GM12865 (cell line): ENCODE data around the gene GNAS-AS1.

Experiments
- DNase-seq: peaks from one replicate; pipeline ENCODE4 v3.0.0; 2010; ENCODE audit warnings: low read depth
- H3K4me3 ChIP-seq: 2 replicates; pipeline ENCODE4 v1.5.1; 2011; ENCODE audit warnings: mild to moderate bottlenecking, low read depth, low read length, control low read depth
- TF ChIP-seq, protein P1 (sequence below): IDR thresholded peaks from 2 replicates; pipeline ENCODE4 v1.5.1; 2011; ENCODE audit warnings: low read length, control low read depth, low read depth, inconsistent platforms; ENCODE audit not compliant: insufficient read depth; ENCODE audit errors: missing control alignments

The GNAS-AS1 gene

DNA sequence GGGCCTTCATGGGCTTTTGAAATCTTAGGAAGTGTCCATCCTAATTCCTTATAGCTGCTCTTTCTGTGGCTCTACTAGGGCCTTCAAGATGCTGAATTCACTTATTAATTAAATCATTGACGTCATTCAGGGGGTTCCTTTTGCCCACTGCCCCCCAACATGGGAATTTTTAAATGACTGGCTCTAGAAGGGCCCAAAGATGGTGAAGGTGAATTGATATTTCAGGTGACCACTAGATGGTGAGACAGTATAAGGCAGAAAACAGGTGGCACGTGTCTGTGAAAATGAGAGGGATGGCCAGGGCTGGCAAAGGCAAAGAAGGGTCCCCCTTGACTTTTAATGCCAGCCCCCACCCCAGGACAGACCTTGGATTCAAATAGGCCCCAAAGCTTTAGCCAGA lies 13.6 kb upstream of the GNAS-AS1 start:
- TF ChIP-seq, protein P1, sequence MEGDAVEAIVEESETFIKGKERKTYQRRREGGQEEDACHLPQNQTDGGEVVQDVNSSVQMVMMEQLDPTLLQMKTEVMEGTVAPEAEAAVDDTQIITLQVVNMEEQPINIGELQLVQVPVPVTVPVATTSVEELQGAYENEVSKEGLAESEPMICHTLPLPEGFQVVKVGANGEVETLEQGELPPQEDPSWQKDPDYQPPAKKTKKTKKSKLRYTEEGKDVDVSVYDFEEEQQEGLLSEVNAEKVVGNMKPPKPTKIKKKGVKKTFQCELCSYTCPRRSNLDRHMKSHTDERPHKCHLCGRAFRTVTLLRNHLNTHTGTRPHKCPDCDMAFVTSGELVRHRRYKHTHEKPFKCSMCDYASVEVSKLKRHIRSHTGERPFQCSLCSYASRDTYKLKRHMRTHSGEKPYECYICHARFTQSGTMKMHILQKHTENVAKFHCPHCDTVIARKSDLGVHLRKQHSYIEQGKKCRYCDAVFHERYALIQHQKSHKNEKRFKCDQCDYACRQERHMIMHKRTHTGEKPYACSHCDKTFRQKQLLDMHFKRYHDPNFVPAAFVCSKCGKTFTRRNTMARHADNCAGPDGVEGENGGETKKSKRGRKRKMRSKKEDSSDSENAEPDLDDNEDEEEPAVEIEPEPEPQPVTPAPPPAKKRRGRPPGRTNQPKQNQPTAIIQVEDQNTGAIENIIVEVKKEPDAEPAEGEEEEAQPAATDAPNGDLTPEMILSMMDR = peak; percentile 38
- DNase-seq = peak; percentile 41
- H3K4me3 ChIP-seq = no peak overlapping the region

DNA sequence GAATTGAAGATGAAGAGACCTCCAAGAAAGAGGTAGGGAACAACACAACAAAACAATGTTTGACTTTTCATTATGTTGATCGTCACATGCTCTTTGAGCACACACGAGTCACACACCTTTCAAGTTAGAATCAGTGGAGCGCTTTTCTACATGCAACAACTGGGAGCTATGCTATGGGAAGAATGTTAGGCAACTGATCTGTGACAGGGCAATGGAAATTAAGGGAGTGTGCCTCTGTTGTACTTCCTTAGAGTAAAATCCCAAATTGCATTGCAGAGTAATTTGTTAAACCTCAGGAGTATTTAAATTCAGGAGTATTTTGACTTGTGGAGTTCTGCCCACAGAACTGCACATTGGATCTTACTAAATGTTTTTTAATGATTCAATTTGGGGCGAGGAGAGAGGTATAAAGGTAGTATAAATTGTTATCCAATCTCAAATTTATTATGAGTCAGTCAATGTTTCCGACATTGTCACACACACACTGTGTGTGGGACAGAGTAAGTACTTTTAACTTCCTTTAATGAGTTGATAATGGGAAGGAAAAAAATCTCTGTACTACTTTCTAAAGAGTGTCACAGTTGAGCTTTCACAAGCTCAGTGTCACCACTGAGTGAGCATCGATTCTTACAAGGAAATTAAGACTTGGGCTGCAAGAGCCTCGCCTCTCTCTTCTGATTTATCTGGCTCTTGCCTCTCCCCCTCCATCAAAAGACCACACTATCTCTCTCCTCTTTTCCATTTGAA lies 12.5 kb upstream of the GNAS-AS1 start:
- H3K4me3 ChIP-seq = no peak overlapping the region

DNA sequence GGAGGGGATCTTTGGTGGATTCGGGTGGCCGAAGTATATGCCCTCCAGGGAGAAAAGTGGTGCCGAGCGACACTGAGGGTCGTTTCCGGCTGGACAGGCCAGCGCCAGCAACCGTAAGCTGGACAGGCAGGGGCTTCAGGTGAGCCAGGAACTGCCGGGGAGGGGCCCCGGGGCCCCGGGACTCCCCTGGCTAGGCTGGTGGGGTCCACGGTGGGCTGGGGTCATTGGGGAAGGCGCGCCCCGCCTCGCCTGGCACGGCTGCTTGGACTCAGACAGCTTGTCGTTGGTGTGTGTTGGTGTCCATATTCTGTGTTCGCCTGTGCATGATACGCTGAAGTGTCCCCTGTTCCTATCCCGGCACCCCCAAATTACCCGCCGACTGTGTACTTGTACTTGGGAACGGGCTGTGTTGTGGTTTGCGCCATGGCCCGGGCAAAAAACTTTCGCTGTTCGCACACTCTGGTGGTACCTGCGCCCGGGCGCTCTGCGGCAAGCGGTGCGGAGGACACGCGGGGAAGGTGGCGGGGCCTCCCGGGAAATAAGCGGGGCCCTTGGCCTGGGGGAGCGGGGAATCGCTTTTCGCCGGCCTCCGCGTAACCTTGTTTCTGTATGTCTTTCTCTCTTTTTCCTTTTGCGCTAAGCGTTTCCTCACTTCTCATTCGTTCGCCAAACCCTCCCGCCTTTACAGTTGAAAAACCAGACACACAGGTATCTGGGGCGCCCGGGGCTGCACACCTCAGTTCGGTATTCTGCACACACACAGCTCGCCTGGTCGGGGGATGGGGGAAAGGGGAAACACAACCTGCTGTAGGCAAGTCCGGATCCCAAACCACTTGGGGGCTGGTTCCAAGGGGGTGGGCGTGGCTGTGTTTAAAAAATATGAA lies 5.0 kb upstream of the GNAS-AS1 start:
- TF ChIP-seq, protein P1 = no peak
- DNase-seq = no peak
- H3K4me3 ChIP-seq = no peak overlapping the region

More for the DNA sequence above, 12.5 kb upstream of the GNAS-AS1 start:
- TF ChIP-seq, protein P1 = no peak
- no peak for DNase-seq

DNA sequence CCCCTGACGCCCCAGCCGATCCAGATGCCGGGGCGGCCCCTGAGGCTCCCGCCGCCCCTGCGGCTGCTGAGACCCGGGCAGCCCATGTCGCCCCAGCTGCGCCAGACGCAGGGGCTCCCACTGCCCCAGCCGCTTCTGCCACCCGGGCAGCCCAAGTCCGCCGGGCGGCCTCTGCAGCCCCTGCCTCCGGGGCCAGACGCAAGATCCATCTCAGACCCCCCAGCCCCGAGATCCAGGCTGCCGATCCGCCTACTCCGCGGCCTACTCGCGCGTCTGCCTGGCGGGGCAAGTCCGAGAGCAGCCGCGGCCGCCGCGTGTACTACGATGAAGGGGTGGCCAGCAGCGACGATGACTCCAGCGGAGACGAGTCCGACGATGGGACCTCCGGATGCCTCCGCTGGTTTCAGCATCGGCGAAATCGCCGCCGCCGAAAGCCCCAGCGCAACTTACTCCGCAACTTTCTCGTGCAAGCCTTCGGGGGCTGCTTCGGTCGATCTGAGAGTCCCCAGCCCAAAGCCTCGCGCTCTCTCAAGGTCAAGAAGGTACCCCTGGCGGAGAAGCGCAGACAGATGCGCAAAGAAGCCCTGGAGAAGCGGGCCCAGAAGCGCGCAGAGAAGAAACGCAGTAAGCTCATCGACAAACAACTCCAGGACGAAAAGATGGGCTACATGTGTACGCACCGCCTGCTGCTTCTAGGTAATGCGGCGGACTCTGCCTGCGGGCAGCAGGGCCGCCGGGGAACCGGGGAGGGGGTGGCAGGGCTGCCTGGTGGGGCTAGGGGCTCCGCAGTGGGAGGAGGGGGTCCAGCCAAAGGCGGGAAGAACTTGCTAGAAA lies 4.2 kb upstream of the GNAS-AS1 start:
- TF ChIP-seq, protein P1 = no peak
- H3K4me3 ChIP-seq = no peak overlapping the region
- DNase-seq = no peak

DNA sequence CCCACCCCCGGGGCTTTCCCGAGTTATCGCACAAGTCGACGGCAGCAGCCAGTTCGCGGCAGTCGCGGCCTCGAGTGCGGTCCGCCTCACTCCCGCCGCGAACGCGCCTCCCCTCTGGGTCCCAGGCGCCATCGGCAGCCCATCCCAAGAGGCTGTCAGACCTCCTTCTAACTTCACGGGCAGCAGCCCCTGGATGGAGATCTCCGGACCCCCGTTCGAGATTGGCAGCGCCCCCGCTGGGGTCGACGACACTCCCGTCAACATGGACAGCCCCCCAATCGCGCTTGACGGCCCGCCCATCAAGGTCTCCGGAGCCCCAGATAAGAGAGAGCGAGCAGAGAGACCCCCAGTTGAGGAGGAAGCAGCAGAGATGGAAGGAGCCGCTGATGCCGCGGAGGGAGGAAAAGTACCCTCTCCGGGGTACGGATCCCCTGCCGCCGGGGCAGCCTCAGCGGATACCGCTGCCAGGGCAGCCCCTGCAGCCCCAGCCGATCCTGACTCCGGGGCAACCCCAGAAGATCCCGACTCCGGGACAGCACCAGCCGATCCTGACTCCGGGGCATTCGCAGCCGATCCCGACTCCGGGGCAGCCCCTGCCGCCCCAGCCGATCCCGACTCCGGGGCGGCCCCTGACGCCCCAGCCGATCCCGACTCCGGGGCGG lies 3.4 kb upstream of the GNAS-AS1 start:
- H3K4me3 ChIP-seq = no peak overlapping the region
- no peak for DNase-seq
- TF ChIP-seq, protein P1 = no peak

DNA sequence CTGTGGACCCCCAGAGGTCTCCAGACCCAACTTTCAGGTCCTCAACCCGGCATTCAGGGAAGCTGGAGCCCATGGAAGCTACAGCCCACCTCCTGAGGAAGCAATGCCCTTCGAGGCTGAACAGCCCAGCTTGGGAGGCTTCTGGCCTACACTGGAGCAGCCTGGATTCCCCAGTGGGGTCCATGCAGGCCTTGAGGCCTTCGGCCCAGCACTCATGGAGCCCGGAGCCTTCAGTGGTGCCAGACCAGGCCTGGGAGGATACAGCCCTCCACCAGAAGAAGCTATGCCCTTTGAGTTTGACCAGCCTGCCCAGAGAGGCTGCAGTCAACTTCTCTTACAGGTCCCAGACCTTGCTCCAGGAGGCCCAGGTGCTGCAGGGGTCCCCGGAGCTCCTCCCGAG lies 2.8 kb upstream of the GNAS-AS1 start:
- no peak overlapping the region for H3K4me3 ChIP-seq
- DNase-seq = no peak
- TF ChIP-seq, protein P1 = no peak
